ENCODE measurements around the gene MACC1. TPM values are rescaled to one million over a fixed set of nuclear protein-coding genes. Genes with fewer than 3 reads are reported as not detected.

Gene MACC1
- polyA plus RNA-seq, 1 of the 3 experiments (the other 2 are of a cell fraction): not detected

- Histone ChIP-seq H3K4me1 (ENCODE audit: control insufficient read depth in 1 of 2, insufficient read depth in 2 of 2, low read depth in 1 of 2, low read length in 1 of 2) (no peaks in the 10 kb centered on the region), H3K4me2 (no peak overlapping the region), H3K27ac (ENCODE audit: low read depth in 2 of 2, low read length in 1 of 2) (no peak overlapping the region), H3K79me2 (ENCODE audit: insufficient read depth) (no peaks in the 10 kb centered on the region), H2AFZ (ENCODE audit: low read depth) (no peak overlapping the region), H3K9me2 (0 out of 2 replicates have a peak, but pooled peaks cover 4% of the 10 kb centered on the region), H4K20me1 (ENCODE audit: insufficient read depth) (no peaks in the 10 kb centered on the region), H3K9me3 (no peaks in the 10 kb centered on the region), H3K36me3 (replicated peaks in 1 of 2; ENCODE audit: control insufficient read depth in 1 of 2, insufficient read depth in 2 of 2, low read length in 1 of 2) (no peaks in the 10 kb centered on the region), H3K27me3 (ENCODE audit: insufficient read depth) (no peaks in the 10 kb centered on the region), H3F3A (replicated peaks; ENCODE audit: insufficient read depth) (no peaks in the 10 kb centered on the region), H3K4me3 (ENCODE audit: low read depth in 2 of 2, low read length in 1 of 2) (no peak overlapping the region), H3K9ac (no peak overlapping the region)
- 90% methylated on average over 1 of the region's 1 CpG for WGBS (ENCODE audit: low lambda C conversion rate)
- ChIA-PET POLR2A (no interaction called here), CTCF (no interaction called here)
- DNase-seq: no peak
- no peak for TF ChIP-seq USF1 (IDR thresholded peaks at IDR 0.05; ENCODE audit: borderline replicate concordance, low read depth)
- TF ChIP-seq CHD2 (IDR thresholded peaks at IDR 0.05; ENCODE audit: low read length, partially characterized antibody): no peak
- TF ChIP-seq GATA2 (CRISPR knock-in tag; IDR thresholded peaks at IDR 0.05): no peak
- no peak for TF ChIP-seq TEAD4 (IDR thresholded peaks at IDR 0.05; ENCODE audit: borderline replicate concordance, insufficient read depth)
- no peak for TF ChIP-seq EZH2phosphoT487 (IDR thresholded peaks at IDR 0.05; ENCODE audit: borderline replicate concordance, low read depth)
- no peak for TF ChIP-seq YY1 (IDR thresholded peaks at IDR 0.05; ENCODE audit: low read depth)
- TF ChIP-seq FOSL2 (IDR thresholded peaks at IDR 0.05; ENCODE audit: borderline replicate concordance, low read depth): no peak
- TF ChIP-seq JUND (IDR thresholded peaks at IDR 0.05): no peak
- TF ChIP-seq TCF12 (IDR thresholded peaks at IDR 0.05): no peak
- no peak for TF ChIP-seq RXRA (IDR thresholded peaks at IDR 0.05; ENCODE audit: borderline replicate concordance, low read depth)
- TF ChIP-seq MEF2A (IDR thresholded peaks at IDR 0.05; ENCODE audit: borderline replicate concordance, low read depth): no peak
- TF ChIP-seq MXI1 (IDR thresholded peaks at IDR 0.05; ENCODE audit: low read depth, low read length): no peak
- no peak for TF ChIP-seq IRF3 (IDR thresholded peaks at IDR 0.05; ENCODE audit: low read depth, low read length)
- TF ChIP-seq FOXM1 (IDR thresholded peaks at IDR 0.05; ENCODE audit: low read depth): no peak
- no peak for TF ChIP-seq GABPA (IDR thresholded peaks at IDR 0.05; ENCODE audit: low read depth)
- no peak for TF ChIP-seq NRF1 (IDR thresholded peaks at IDR 0.05; ENCODE audit: low read depth, low read length)
- no peak for TF ChIP-seq REST (IDR thresholded peaks at IDR 0.05; ENCODE audit: low read depth, low read length)
- TF ChIP-seq ELF1 (IDR thresholded peaks at IDR 0.05): no peak
- TF ChIP-seq ZBTB33 (IDR thresholded peaks at IDR 0.05; ENCODE audit: borderline replicate concordance, low read depth): no peak
- TF ChIP-seq RCOR1 (IDR thresholded peaks at IDR 0.05; ENCODE audit: low read length): no peak
Measured at GRCh38 chr7:20249920-20250319, 32.7 kb upstream of the MACC1 start.
